Activated T-cell treated with anti-CD3 and anti-CD28 coated beads, Interleukin-2, amount 50 U/mL, for 1 hour (primary cell): ENCODE data around the gene AGFG1.
A peak's percentile ranks its signal among the peaks of the same experiment; 100 is the strongest.

ENCODE experiments used
- DNase-seq: peaks from one replicate; pipeline ENCODE4 v3.0.0-alpha.2; 2020

The AGFG1 gene

DNA sequence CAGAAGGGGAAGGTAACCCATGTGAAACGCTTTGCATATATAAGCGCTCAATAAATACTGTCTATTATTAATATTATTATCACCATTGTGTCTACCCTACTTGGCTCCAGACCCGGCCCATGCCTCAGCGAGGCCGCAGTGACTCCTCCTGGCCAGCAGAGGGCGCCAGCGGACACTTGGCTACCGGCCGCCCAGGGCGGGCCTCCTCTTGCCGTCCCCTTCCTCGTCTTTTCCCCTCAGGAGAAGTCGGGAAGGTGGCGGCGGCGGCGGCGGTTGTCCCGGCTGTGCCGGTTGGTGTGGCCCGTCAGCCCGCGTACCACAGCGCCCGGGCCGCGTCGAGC lies at the start of gene AGFG1:
Gene AGFG1 (plus strand): TSS at position 233 of the 341 bp plus-strand sequence. CDS start 266 bp downstream, outside the sequence.
- DNase-seq: peak; percentile 93

GRCh38 chr2:227423656-227424499 lies 48.1 kb upstream of the AGFG1 start:
- no peak for DNase-seq

GRCh38 chr2:227428731-227429285 lies 43.1 kb upstream of the AGFG1 start:
- no peak for DNase-seq

GRCh38 chr2:227430639-227431038 lies 41.3 kb upstream of the AGFG1 start:
- DNase-seq: no peak

- DNase-seq: no peak
These were observed 38.8 kb upstream of the AGFG1 start for GRCh38 chr2:227433171-227433570.

- DNase-seq: no peak
These were observed 35.4 kb upstream of the AGFG1 start for GRCh38 chr2:227436436-227437174.

- no peak for DNase-seq
These were observed 32.7 kb upstream of the AGFG1 start for GRCh38 chr2:227439214-227439613.

GRCh38 chr2:227442639-227443038 lies 29.3 kb upstream of the AGFG1 start:
- no peak for DNase-seq

GRCh38 chr2:227443889-227444568 lies 27.9 kb upstream of the AGFG1 start:
- DNase-seq: no peak

GRCh38 chr2:227447606-227448005 lies 24.4 kb upstream of the AGFG1 start:
- DNase-seq: no peak

DNA sequence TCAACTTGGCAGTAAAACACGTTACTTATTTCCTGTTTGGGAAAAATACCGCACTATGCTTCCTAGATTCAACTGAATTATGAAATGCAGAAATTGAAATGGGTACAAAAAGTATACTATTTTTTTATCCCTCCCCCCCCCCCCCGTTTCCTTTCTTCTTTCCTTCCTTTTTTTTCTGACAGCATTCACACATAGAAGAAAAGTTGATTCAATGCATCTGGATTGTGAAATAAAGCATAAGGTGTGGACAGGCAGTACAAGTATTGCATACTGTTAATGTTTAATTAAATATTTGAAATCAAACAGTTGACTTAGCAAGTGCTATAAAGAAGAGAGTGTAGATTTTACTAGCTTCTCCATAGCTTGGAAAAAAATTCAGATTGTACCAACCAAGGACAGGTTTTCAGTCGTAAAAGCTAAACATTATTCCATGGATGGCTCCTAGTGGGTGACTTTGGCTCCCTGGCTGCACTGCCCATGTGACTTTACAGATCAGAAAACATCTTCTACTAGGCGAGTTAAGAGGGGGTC lies 21.6 kb upstream of the AGFG1 start:
- no peak for DNase-seq

DNA sequence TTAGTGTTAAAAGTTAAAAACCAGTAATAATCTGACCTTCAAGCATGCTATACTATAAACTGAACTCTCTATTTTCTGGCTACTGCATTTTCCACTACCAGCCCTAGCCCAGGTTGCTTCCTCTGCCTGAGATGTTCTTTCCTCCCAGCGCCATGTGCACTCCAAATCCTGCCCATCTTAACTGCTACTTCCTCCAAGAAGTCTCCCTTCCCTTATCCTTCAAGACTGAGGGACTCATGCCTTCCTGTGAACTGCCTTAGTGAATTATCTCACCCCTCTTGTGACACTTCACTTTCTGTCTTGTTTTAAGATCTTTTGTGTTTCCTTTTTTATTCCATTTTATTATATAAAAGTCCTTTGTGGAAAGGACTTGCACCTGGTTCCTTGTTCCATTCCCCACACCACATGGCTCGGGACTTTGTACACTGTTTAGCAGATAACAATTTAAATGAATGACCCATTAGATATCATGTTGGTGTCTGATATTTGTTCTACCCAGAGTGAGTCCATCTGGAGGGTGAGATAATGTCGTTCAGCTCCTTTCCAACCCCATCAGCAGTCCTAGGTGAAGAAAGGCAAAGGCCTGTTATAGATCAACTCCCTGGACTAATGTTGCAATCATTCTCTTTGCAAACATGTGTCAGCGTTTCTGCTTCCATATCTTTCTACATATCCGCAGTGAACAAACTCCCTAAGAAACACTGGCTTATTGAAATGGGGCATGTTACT lies 20.9 kb upstream of the AGFG1 start:
- DNase-seq: no peak

GRCh38 chr2:227451655-227451992 lies 20.3 kb upstream of the AGFG1 start:
- no peak for DNase-seq

GRCh38 chr2:227453810-227454209 lies 18.1 kb upstream of the AGFG1 start:
- no peak for DNase-seq

GRCh38 chr2:227454323-227454860 lies 17.6 kb upstream of the AGFG1 start:
- no peak for DNase-seq

- no peak for DNase-seq
These were observed 16.8 kb upstream of the AGFG1 start for GRCh38 chr2:227455200-227455599.

DNA sequence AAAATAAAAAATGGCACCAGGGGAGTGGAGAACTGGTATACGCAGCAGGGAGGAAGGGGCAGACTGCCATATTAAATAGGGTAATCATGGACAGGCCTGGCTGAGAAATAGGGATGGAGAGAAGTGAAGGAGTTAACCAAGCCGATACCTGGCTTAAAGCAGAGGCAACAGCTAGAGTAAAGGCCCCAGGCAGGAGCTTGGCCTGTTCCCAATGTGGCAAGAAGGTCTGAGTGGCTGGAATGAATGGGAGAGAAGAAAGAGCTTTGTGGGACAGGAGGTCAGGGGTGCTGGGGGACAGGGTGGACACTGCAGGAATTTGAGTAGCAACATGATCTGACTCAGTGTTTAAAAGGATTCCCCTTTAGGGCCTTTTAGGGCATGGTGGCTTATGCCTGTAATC lies 15.9 kb upstream of the AGFG1 start:
- DNase-seq: no peak

DNA sequence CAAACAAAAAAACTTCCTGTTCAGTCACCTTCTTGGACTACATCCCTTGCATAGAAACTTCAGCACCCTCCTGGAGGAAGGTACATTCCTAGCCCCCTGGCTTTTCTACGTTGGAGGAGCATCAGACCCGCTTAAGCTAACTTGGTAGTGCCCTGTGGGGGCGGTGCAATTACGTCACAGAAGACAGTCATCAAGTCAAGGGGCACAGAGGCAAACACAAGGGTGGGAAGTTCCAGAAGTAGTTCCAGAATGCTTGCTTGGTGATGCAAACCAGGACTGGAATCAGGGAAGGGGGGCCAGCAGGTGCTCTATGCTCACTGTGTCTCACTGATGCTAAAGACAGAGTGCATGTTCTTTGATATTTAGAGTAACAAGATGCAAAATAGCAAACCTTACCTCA lies 15.2 kb upstream of the AGFG1 start:
- no peak for DNase-seq

DNA sequence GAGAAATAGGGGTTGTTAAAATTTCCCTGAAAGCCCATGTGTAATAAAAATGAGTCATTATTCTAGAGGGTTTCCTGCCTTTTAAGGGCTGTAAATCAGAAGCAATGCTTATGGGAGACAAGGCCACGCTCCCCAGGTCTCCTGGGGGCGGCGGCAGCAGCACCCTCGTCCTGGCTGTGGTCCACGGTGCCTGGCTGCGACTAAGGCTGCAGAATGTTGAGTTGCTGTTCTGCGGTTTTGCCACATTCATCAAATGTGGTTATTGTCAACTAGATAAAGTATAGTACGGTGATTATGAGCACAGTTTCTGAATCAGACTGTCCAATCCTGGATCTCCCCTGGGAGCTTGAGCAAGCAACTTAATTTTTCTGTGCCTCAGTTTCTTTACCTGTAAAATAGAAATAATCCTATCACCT lies 11.9 kb upstream of the AGFG1 start:
- DNase-seq: peak; percentile 67

- DNase-seq: no peak
These were observed 11.1 kb upstream of the AGFG1 start for GRCh38 chr2:227460833-227461232.

DNA sequence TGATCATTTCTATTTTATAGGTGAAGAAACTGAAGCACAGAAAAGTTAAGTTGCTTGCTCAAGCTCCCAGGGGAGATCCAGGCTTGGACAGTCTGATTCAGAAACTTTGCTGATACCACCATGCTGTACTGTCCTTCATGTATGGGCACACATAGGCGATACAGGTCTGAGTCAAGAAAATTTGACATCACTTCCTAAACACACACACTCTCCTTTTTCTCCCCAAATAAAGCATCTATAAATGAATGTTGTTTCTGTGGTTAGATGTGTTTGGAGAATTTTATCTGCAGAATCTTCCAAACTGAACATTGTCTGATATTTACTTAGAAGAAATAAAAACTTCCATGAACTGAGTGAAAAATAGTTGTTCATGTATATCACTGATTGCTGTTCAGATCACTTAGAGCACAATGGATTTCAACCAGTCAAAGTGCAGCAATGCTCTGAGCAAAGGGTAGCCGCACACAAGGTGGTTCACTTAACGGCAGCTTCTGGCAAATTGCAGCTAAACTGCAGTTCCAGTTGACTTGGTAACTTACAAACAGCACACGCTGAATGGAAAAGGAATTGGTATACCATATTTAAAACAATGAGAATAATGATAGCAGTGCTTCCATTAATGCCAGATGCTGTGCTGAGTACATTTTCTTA lies 10.0 kb upstream of the AGFG1 start:
- no peak for DNase-seq

DNA sequence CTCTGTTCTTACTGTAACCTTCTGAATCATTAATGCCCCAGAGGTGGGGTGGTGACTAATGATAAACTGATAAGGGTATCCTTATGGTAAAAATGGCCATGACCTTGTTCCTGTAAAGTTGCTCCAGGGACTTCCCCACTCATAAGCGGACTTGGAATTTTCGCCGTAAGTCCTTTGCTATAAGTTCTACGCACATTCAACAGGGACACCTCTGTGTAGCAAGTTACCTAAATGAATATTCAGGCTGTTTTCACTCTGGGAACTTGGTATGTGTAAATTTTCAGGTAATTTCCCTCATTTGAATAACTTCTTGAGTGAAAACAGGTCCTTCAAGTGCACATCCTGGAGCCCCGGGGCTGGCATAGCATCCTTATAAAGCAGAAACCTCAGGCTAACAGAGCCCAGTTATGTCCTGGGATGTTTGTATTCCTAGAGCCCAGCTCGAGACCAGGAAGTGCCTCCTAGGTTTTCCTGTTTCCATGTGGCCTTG lies 9.4 kb upstream of the AGFG1 start:
- no peak for DNase-seq
